NCI-H2171 (cell line): ENCODE measurements around the gene HECW1.
"Not testable (repeated sequence)": the region's sequence is repeated elsewhere in the genome, so short reads cannot be mapped to it uniquely, and the experiment has no call there.

ENCODE experiments used
- DNase-seq: peaks from one replicate; lab custom pipeline; 2025; lab: John Stamatoyannopoulos, UW

The HECW1 gene

DNA sequence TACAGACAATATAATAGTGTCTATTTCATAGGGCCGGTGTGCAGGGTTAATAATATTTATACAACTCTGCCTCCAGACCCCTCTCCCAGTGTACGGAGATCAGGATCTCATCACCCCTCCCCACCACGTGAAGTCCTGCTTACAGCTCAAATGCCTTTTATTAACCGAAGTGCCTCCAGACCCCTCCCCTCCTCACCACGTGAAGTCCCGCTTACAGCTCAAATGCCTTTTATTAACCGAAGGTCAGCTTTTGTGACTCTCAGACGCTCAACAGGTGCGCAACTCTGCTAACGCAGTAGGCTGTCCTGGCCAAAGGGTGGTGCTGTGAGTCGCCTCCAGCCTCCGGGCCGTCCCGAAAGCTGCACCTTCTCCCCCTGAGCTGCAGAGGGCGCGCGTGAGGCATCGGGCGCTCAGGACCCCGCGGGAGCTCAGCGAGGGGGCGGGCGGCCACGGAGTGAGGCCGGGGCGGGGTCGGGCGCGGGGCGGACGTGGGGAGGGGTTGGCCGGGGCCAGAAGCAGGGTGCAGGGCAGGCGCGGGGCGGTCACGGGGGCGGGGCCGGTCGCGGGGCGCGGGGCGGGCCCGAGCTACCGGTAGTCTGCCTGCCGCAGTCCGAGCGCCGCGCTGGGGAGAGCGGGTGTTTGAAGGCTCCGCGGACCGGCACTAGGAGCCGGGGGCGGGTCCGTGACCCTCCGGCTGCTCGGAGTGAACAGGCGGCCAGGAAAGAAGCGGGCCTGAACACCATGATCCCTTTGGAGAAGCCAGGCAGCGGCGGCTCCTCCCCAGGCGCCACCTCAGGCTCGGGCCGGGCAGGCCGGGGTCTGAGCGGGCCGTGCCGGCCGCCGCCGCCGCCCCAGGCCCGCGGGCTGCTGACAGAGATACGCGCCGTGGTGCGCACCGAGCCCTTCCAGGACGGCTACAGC, 470.3 kb downstream of the HECW1 start, which contains the start of gene STK17A:
TSS of gene STK17A (plus strand) at position 606 of the 921 bp plus-strand sequence. CDS start at position 742, 136 bp downstream.
- DNase-seq: peak; percentile 89

DNA sequence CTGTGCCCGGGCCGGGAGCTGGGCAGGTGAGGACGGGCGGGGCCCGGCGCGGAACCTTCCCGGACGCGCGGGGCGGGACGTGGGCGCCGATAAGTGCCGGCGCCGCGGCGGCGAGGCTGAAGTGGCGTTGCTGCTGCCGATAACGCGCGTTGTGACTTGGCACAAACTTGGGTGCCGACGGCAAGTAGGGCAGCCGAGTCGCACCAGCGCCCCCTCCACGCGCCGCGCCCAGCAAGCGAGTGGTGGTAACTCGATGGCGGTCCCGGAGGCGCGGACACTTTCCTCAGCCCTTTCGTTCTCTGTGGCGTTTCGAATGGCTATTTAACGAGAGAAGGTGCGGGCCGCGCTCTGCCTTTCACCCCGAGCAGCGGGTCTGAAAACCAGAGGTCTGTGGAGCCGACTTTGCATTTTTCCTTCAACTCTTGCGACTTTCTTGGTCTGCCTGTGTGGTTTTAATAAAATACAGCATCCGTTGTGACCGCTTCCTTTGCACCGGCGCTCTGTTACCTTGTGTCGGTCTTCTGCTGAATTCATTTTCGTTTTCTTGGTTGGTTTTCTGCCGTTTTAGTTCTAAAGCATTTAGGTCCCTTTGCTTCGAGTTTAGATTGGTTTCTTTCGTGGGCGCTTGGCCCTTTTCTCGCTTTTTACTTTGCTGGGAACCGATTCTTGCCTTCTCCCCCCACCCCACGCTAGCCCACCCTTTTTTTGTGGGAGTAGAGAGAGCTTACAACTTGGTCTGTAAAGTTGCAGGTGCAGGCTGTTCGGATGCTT, 471.2 kb downstream of the HECW1 start:
- peak; percentile 40 for DNase-seq

DNA sequence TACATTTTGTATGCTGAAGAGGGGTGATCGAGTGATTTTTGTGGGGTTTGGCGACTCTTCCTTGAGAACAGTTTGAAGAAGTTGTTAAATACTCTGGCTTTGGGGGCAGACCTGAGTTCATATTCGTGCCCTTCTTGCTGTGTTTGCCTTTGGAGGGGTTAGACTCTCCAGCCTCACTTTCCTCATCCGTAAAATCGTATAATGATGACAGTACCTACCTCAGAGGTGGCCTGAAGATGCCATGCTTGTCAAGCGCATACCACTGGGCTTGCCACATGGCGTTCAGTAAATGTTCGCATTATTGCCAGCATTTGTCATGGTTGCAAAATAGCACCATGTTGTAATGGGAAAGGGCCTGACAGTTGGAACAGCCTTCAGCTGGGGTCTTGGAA, 471.7 kb downstream of the HECW1 start:
- DNase-seq: no peak

DNA sequence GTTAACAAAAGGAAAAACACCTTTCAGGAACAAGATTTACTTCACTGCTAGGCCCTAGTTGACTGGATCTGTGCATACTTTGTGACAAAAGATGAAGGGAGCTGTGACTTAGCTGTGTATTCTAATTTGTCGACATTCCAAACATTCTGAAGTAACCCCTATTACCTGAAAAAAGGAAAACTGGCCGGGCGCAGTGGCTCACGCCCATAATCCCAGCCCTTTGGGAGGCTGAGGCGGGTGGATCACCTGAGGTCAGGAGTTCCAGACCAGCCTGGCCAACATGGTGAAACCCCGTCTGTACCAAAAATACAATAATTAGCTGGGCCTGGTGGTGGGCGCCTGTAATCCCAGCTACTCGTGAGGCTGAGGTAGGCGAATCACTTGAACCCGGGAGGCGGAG, 472.3 kb downstream of the HECW1 start:
- DNase-seq: not testable (repeated sequence)

DNA sequence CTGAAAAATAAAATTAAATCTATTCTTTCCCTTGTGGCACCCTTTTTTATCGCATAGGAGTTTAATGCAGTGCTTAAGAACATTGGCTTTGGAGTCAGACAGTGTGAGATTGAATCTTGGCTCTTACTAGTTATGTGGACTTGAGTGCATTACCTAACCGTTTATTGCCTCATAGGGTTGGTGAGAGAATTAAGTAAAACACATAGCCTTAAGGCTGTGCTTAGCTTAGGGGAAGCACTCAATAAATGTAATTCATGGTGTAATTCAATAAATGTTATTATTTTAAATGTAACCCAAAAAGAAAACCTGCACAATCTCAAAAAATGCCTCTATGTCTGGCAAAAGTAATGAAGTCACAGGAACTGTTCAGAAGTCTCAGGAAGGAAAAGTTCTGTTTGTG, 473.1 kb downstream of the HECW1 start:
- DNase-seq: no peak

DNA sequence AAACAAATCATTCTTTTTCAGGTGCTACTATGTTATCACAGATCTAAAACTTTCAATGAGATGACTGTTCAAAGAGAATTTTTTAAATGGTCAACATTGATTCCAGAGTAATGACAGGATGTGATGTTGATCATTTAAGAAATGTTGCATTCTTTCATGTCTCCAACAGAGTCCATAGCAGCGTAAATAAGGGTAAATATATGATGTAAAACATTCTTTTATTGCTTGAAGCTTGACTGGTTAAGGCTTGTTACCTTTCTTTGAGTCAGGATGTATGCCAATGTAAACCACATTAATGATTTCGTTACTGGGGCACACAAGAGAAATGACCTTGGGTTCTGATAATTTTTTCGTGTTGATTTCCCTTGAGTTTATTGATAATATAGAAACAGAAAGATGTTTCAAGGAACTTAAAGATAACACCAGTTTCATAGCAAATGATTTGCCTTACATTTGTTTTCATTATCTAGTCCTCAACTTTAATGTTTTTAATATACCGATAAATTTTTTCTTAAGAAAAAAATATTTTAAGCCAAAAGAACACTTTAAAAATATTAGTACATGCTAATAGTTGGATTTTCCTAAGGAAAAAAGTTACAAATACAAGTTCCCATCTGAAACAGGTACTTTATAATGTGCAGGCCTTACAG, 473.9 kb downstream of the HECW1 start:
- DNase-seq: no peak

DNA sequence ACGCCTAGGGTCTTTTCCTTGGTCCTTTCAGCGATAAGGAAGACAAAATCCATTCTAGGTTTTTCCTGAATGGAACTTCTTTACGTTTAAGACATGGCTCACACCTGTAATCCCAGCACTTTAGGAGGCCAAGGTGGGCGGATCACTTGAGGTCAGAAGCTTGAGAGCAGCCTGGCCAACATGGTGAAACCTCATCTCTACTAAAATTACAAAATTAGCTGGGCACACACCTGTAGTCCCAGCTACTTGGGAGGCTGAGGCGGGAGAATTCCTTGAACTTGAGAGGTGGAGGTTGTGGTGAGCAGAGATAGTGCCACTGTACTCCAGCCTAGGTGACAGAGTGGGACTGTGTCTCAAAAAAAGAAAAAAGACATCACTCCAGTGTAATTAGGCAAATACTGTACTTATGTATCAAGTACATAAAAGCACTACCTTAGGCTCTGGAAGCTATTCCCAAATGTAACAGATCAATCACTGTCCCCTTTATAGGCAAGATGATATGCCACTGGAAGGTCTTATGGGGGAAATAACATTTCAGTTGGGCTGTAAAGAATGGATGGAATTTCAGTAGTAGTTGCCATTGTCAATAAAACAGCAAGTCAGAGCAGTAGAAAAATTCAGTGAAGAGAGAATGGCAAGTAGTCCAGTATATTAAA, 476.2 kb downstream of the HECW1 start:
- no peak for DNase-seq

DNA sequence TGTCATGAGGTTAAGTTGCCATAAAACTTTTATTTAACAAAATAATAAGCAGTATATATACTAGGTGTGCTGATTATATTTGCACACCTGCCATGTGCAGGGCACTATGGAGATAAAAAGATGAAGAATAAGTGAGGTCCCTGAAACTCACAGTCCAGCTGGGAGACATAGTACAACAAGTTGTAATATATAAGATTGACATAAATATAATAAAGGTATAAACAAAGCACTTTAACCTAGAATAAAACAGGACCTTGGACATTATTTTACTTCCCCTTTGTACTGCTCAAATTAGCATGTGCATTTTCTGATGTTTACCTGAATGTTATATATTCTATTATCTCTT, 476.7 kb downstream of the HECW1 start:
- no peak for DNase-seq

DNA sequence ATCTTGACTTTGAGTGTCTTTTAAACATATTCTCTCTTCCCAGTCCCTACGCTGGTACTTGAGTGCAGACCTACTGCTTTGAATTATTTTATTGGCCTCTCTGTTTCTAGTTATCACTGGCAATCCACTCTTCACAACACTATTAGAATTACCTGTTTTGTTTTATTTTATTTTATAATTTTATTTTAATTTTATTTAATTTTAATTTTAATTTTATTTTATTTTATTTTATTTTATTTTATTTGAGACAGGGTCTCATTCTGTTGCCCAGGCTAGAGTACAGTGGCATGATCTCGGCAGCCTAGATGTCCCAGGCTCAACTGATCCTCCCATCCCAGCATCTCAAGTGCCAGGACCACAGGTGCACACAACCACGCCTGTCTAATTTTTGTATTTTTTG, 477.3 kb downstream of the HECW1 start:
- no peak for DNase-seq

DNA sequence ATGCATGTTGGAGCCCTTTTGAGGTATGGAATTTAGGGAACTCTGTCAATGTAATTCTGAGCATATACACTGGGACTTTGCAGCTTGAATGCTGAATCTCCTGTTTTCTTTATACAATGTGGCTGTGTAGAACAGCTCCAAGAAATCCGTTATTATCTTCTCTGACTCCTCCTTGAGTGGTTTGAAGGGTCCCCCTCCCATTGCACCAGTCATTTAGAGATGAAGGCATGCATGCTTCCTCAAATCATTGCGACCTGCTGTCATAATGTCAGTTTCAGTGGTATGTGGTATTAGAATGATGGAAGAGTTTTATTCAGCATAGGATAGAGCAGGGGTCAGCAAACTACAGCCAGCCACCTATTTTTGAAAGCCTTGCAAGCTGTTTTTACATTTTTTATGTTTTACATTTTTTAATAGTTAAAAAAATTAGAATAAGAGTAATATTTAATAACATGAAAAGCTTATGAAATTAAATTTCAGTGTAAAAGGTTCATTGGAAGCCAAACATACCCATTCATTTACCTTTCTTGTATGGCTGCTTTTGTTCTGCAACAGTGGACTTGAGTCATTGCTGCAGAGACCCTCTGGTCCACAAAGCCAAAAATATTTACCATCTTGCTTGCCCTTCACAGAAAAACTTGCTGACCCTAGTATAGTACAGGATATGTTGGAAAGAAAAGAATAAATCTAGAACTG, 478.6 kb downstream of the HECW1 start:
- no peak for DNase-seq

DNA sequence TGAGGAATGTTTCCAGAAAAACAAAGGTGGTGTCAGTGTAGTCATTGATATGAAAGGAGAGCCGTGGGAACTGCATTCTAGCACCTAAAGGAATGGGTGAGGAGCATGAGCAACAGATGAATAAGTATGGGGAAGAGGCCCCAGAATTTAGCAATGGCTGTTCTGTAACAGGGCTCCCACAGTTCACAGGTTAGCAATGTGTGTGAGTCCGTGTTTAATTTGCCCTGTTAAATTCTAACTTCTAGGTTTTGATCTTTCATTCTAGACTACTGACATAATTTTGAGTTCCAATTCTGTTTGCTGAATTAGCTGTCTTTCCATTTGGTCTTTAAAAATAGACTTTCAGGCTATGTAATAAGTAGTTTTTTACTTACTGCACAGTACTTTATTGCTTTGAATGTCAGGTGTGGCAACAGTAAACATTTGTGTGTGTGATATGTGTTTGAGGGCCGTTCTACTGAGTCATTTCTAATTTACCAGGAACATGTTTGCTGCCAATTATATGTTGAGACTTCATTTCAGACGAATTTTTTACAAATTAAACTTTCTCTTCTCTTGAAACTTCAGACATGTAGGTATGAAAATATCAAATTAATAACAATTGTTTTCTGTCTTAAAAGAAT, 479.2 kb downstream of the HECW1 start:
- no peak for DNase-seq

DNA sequence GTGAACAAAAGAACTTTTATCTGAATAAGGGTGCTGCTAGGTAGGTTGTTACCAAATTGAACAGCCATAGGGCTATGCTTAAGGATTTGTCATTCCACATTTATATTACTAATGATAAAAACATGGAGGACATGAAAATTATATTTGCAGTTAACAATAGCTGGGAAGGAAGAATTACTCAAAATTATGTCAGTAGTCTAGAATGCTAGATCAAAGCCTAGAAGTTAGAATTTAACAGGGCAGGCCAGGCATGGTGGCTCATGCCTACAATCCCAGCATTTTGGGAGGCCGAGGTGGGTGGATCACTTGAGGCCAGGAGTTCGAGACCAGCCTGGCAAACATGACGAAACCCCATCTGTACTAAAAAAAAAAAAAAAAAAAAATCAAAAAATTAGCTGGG, 479.9 kb downstream of the HECW1 start:
- DNase-seq: no peak

DNA sequence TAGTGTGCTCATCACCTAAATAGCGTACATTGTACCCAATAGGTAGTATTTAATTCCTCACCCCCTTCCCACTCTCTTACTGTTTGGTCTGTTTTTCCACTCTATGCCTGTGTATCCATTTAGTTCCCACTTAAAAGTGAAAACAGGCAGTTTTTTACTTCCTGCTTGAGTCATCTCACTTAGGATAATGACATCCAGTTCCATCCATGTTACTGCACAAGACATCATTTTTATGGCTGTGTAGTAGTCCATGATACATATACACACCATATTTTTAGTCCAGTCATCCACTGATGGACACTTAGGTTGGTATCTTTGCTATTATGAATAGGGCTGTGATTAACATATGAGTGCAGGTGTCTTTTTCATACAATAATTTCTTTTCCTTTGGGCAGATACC, 480.6 kb downstream of the HECW1 start:
- no peak for DNase-seq

DNA sequence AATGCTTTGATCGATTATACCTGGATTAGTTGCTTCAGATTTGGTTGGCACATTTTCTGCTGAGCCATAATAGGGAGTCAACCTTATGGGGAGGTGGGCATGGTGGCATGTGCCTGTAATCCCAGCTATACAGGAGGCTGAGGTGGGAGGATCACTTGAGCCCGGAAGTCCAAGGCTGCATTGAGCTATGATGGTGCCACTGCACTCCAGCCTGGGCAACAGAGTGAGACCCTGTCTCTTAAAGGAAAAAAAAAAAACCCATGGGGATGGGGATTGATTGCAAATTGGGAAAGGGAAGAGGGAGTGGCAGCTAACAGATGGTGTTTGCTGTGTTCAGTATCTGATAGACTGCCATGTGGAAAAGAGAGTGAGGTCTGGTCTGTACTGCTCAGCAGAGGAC, 481.6 kb downstream of the HECW1 start:
- peak; percentile 55 for DNase-seq

DNA sequence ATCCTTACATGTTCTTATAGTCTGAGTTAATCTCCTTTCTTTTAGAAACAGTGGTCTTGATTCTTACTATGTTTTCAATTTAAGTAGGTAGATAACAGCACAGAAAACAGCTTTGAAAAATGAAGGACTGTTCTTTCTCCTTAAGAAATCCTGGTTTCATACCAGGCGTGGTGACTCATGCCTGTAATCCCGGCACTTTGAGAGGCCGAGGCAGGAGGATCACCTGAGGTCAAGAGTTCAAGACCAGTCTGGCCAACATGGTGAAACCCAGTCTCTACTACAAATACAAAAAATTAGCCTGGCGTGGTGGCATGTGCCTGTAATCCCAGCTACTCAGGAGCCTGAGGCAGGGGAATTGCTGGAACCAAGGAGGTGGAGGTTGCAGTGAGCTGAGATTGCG, 484.0 kb downstream of the HECW1 start:
- not testable (repeated sequence) for DNase-seq

DNA sequence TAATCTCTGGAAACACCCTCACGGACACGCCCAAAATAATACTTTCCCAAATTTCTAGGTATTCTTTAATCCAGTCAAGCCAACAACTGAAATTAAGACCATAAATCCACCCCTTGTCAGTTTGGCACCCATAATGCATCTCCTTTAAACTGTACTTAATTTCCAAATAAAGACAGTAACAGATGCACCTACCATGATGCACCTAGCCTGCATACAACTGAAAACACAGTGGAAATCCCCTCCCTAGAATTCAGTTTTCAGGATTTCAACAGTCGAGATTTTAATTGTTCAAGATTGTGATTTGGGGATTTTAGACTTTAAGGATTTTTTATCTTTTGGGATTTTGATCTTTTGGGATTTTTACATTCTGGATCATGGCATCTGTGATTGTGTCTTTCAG, 487.6 kb downstream of the HECW1 start:
- DNase-seq: no peak

DNA sequence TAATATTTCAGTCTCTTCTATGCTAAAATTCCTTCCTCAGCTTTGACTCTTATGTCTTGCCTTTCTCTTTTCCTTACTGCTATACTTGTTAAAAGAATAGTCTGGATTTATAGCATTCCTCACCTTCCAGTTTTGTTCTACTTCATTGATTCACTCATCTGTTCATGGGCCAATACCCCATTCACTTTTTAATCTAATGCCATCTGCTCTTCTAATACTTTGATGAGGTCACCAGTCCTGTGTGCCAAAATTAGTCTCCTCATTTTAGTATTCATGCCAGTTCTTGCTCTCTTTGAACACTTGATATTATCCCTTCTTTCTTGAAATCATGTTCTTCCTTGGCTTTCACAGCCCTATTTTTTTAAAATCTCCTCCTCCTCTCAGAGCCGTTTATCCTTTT, 489.8 kb downstream of the HECW1 start:
- peak; percentile 55 for DNase-seq

DNA sequence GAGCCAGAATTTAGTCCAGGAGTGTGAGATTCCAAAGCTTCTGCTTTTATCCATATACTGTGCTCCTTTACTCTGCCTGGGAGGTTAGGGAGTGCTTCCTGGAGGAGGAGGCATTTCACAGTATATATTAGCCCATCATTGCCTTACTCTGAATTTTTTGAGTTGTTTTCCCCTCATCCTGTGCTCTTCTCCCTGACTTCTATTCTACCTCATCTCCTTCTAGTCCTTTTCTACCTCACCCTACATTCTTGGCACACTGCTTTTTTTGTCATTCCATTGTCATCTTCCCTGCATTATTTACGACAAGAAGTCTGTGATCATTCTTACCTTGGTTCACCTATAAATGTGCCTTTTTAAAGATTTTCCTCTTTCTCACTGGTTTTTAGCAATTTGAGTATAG, 491.8 kb downstream of the HECW1 start:
- DNase-seq: no peak

DNA sequence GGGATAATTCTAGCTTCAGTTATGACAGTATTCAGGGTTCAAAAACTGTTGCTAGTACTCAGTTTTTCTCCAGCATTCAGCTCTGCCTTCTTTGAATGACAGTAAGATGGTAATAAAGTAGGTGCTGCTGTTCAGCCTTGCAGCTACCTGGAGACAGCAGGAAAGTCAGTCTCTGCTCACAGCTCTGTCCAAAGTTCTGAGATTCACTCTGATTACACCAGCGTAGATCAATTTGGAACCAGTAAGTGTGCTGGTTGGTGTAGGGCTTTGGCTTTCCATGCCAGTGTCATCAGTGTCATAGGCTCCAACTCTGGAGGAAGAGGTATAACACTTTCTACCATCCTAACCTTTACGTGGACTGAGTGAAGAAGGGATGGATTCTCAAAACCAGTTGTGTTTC, 496.6 kb downstream of the HECW1 start:
- no peak for DNase-seq

DNA sequence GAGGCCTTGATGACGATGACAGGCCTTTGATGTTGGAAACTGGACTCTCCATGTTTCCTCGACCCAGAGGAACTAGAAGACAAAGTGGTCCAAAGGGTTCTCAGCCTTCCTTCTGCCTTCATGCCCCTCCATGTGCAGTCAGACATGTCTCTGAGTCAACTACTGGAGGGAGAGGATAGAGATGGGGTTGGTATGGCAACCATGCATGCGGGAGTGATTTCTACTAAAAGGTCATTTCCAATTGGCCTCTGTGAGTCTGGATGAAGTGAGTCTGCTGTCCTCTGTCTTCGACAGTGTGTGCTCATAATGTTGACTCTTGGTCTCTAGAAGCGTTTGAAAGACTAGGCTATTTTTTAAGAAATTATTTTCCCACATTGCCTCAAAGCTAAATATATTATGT, 499.7 kb downstream of the HECW1 start:
- no peak for DNase-seq
